T47D (cell line): ENCODE data around the gene TANGO2.

Experiments
- DNase-seq, 2 experiments: peaks; one replicate each; pipeline versions ENCODE4 v3.0.0 to v3.0.0-alpha.2; 2011 to 2012; ENCODE audit warnings: low read depth in 1 of 2, low spot score in 1 of 2
- JUND ChIP-seq: IDR thresholded peaks from 2 replicates; pipeline ENCODE4 v1.6.1; 2012; ENCODE audit warnings: low read depth
- in situ Hi-C: cut with HindIII; loops from 2 replicates; pipeline ENCODE4 v1.10.0; 2016; ENCODE audit warnings: low sequenced_read_pairs, low pct_unique_long_range_greater_than_20kb

TANGO2 gene

GRCh38 chr22:19978748-19979147, 42.2 kb upstream of the TANGO2 start:
- TF ChIP-seq JUND = no peak
- no peak for DNase-seq
- in situ Hi-C loops = no loop called here

GRCh38 chr22:19979712-19980493, 41.0 kb upstream of the TANGO2 start:
- in situ Hi-C loops = no loop called here
- no peak for TF ChIP-seq JUND
- DNase-seq = no peak

GRCh38 chr22:19980766-19981165, 40.1 kb upstream of the TANGO2 start:
- in situ Hi-C loops = no loop called here
- no peak for TF ChIP-seq JUND
- DNase-seq = no peak

DNA sequence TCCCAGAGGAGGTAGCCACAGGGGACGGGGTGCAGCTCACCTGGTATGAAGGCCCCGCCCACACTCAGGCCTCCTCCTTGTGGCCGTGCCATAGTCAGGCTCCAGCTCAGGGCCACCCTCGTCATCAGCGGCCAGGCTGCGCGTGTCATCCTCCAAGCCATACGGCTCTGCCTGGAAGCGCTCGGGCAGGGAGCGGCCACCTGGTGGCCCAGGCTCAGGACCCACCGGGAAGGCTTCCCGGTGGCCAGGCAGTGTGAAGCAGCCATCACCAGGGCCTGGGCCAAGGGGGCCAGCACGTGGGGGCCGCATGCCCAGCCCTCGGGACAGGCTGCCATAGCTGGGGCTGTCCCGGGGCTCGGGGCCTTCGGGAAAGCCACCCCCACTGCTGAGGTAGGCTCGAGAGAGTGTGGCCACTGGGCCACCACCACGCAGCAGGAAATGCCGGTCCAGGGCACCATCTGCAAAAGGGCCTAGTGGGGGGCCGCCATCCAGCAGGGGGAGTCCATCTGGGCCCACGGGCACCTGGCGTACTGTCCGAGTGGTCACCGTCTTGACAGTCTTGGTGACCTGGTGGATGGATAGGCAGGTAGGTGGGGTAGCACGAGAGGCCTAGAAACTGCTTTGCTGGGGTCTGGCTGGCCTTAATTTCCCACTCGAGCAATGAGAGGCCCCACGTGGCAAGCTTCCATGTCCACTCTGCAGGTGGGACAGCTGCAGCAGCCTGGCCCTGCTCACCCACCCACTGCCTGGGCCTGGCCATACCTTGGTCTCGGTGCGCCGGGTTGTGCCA, 39.5 kb upstream of the TANGO2 start:
- in situ Hi-C loops = no loop called here

GRCh38 chr22:19981961-19982920, 38.7 kb upstream of the TANGO2 start:
- TF ChIP-seq JUND = no peak
- in situ Hi-C loops = no loop called here
- DNase-seq = no peak

More for the DNA sequence above, 39.5 kb upstream of the TANGO2 start:
- DNase-seq = no peak
- TF ChIP-seq JUND = no peak

GRCh38 chr22:19982991-19983578, 37.8 kb upstream of the TANGO2 start:
- DNase-seq = no peak
- TF ChIP-seq JUND = no peak
- in situ Hi-C loops = no loop called here

DNA sequence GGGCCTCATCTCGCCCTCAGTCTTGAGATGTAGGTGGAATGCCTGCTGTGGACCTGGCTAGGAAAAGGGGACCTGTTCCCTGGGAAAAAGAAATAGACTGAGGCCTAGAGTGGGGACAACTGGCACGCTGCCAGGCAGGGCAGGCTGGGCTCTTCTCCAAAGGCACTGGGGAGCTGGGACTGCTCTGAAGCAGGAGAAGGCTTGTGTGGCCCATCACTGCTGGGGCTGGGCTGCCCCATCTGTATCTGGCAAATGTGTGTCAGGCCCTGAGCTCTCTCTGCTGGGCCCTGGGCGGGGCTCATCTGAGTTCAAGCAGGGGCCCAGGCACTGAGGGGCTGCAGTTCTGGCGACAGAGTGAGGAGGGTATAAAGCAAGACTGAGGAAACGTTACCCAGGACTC, 37.2 kb upstream of the TANGO2 start:
- no peak for DNase-seq

DNA sequence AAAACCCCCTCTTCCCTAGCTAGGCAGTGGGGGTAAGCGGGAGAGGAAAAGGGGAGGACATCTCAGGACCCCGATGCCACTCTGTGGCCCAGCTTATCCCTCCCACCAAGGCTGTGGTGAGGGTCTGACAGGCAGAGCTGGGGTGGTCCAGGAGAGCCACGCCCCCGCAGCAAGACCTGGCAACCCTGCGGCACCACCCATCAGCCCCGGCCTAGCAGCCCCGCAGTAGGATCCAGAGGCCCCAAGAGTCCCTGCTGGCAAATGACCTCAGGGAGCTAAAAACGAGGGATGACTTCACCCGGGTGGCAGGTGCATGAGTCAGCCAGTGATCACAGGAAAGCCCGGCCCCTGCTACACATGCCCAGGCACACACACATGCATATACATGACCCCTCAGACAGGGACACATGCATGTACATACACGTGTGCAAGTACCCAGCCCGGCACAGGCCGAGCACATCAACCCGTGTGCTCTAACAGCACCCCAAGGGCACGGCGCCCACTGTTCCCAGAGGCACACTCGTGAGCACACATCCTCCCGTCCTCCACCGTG, 36.6 kb upstream of the TANGO2 start:
- DNase-seq = peak in 1 of 2 experiments; percentile 31
- TF ChIP-seq JUND = no peak
- in situ Hi-C loops = no loop called here

More for the DNA sequence above, 37.2 kb upstream of the TANGO2 start:
- no peak for TF ChIP-seq JUND
- in situ Hi-C loops = no loop called here

- in situ Hi-C loops = no loop called here
- no peak for DNase-seq
- TF ChIP-seq JUND = no peak
These were observed 35.8 kb upstream of the TANGO2 start for GRCh38 chr22:19984851-19985811.

DNA sequence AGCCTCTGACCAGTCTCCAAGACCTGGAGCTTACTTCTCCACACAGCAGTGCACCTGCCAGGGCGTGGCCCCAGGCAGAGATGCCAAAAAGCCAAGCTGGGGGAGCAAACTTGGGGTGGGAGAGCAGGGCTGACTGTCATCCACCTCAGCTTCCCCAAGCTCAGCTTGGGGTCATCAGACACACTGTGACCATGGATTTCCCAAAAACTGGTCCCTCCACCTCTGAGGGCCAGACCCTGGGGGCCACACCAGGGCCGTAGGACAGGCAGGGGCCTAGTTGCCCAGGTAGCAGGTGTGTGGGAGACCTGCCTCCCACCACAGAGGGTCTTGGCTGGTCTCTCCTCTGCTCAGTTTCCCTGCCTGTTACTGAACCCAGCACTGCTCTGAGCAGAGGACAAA, 34.9 kb upstream of the TANGO2 start:
- in situ Hi-C loops = no loop called here
- DNase-seq = no peak
- TF ChIP-seq JUND = no peak
